ENCODE data around the gene B4GALNT4.

GRCh38 chr11:356610-357009 is 12.7 kb upstream of the B4GALNT4 start:
- TF ChIP-seq CTCF (IDR thresholded peaks at IDR 0.05; ENCODE audit: low read length), result no peak
- no peak for TF ChIP-seq EZH2 (IDR thresholded peaks at IDR 0.05; ENCODE audit: borderline replicate concordance, low read length)

Measured in OCI-LY1 (cell line).